ENCODE results near the gene TAF7L.
"Not testable (repeated sequence)": the region's sequence is repeated elsewhere in the genome, so short reads cannot be mapped to it uniquely, and the experiment has no call there.

Gene TAF7L, protein sequence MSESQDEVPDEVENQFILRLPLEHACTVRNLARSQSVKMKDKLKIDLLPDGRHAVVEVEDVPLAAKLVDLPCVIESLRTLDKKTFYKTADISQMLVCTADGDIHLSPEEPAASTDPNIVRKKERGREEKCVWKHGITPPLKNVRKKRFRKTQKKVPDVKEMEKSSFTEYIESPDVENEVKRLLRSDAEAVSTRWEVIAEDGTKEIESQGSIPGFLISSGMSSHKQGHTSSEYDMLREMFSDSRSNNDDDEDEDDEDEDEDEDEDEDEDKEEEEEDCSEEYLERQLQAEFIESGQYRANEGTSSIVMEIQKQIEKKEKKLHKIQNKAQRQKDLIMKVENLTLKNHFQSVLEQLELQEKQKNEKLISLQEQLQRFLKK

DNA sequence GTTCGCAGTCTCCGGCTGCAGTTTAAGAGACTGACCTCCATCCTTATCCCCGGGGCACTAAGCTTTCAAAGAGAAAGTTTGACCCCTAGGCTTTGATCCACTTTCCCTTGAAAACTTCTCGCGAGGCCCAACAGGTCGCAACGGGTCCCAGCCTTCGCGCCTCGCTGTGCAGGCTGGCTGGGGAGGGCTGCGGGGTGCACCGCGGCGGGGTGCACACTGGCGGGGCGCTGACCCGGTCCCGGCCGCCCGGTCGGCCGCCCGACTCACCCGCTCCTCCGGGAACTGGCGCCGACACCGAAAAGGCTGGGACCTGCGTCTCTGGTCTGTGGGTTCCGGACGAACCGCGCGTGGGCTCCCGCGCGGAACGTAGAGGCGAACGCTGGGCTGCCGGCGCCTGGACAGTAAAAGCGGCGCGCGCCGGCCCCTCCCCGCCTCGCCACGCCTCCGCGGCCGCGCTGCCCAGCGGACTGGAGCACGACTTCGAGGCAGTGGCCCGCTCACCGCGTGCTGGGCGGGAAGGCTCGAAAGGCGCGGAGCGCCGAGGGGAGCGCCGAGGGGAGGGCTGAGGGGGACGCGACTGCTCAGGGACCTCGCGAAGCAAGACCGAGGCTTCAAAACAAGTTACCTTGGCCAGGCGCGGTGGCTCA lies at the start of gene TAF7L:
Gene TAF7L, minus strand, starts transcription at position 378 of the 647 bp plus-strand sequence. CDS start 3,791 bp downstream, outside the sequence.
- no peak for DNase-seq

- no peak for DNase-seq
These were observed 46.7 kb upstream of the TAF7L start for GRCh38 chrX:101337776-101338271.

- not testable (repeated sequence) for DNase-seq
These were observed 43.2 kb upstream of the TAF7L start for GRCh38 chrX:101334310-101334709.

GRCh38 chrX:101326600-101326999 lies 35.5 kb upstream of the TAF7L start:
- not testable (repeated sequence) for DNase-seq

DNA sequence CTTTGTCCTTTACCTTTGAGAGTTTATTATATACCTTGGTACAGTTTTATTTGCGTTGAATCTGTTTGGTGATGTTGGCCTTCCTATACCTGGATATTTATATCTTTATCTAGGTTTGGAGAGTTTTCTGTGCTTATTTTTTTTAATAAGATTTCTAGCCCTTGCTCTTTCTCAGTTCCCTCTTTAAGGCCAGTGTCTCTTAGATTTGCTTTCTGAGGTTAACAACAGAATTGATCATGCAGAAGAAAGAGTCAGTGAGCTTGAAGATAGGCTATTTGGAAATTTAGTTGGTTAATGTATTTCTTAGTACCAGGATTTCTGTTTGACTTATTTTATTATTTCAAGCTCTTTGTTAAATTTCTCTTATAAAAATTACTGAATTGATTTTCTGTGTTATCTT lies 12.7 kb upstream of the TAF7L start:
- no peak for DNase-seq

GRCh38 chrX:101295603-101296002 lies 4.5 kb upstream of the TAF7L start:
- not testable (repeated sequence) for DNase-seq

- no peak for DNase-seq
These were observed 3.7 kb downstream of the TAF7L start for GRCh38 chrX:101287402-101287801.

DNA sequence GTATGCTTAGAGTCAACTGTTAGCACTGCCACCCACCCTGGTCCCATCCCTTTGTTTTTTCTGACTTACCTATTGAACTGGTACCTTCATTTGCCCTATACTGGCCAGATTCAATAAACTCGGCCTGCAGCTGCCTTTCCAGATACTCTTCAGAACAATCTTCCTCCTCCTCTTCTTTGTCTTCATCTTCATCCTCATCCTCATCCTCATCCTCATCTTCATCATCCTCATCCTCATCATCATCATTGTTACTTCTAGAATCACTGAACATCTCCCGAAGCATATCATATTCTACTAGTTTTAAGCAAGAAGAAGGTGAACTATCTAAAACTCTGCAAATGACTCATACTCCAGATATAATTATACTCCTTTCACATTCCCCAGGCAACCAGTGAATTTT lies 14.9 kb downstream of the TAF7L start:
- no peak for DNase-seq

DNA sequence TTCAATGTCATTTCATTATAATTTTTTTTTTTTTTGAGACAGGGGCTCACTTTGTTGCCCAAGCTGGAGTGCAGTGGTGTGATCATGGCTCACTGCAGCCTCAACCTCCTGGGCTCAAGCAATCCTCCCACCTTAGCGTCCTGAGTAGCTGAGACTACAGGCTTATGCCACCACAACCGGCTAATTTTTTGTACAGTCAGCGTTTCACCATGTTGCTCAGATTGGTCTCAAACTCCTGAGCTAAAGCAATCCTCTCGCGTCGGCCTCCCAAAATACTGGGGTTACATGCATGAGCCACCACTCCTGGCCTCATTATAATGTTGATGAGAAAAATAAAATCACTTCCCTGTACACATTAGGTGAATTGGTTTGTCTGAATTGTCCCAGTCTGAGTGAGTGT lies 16.9 kb downstream of the TAF7L start:
- DNase-seq, result no peak

- no peak for DNase-seq
These were observed 25.2 kb downstream of the TAF7L start for GRCh38 chrX:101265869-101266428.

- DNase-seq, result no peak
These were observed 27.4 kb downstream of the TAF7L start for GRCh38 chrX:101263766-101264165.

DNA sequence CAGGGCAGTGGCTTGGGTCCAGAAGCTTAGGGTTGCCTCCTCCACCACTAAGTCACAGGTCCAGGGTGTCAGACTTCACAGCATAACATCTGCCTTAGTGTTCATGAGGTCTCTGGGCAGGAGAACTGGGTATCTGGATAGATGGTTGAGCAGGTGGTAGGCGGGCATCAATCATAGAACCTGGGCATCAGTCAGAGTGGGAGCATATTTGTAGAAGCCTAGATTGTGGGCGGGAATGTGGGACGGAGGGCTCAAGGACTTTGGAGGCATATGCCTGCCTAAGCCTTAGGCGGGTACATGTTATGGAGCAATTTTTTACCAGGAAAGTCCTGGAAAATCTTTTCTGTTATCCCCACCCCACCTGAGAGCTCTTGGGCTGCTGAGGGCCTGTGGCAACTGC lies 28.5 kb downstream of the TAF7L start:
- no peak for DNase-seq

DNA sequence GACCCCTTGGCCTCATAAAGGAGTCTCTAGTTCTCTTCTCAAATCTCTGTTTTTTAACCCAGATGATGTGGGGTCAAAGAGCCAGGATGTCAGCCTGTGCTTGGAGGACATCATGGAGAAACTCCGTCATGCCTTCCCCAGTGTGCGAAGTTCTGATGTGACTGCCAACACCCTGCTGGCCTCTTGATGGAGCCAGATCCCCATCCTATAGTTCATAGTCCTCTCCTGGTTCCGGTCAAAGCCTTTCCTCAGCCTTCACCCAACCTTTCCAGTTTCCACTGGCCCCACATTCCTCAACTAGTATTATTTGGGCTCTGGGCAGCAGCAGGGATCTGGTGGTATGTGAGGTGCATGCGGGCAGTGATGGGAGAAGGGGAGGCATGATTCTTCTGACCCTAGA lies 30.7 kb downstream of the TAF7L start:
- no peak for DNase-seq

DNA sequence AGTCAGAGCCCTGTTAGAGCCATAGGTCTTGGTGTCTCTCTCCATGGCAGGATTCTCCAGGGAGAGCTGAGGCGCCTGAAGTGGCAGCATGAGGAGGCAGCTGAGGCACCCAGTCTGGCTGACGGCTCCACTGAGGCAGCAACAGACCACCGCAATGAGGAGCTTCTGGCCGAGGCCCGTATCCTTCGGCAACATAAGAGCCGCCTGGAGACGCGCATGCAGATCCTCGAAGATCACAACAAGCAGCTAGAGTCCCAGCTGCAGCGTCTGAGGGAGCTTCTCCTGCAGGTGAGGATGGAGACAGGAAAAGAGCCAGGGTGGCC lies 32.9 kb downstream of the TAF7L start:
- DNase-seq, result no peak

- DNase-seq, result no peak
These were observed 33.5 kb downstream of the TAF7L start for GRCh38 chrX:101257448-101258258.

DNA sequence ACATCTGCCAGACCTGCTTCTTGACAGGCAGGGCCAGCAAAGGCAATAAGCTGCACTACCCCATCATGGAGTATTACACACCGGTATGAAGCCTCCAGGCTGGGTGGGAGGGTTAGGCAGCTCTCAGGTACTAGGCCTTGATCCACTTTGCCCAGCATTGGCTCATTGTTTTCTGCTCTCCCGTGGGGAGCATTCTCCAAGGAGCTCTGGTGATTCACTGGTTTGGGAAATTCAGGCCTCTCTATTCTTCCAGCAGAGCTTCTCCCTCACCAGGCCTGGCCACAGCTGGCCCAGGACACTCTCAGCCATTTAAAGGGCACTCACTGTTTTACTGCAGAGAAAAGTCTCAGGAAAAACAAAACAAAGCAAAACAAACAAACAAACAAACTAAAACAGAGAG lies 38.5 kb downstream of the TAF7L start:
- no peak for DNase-seq

- DNase-seq, result no peak
These were observed 49.6 kb downstream of the TAF7L start for GRCh38 chrX:101241531-101241930.

DNA sequence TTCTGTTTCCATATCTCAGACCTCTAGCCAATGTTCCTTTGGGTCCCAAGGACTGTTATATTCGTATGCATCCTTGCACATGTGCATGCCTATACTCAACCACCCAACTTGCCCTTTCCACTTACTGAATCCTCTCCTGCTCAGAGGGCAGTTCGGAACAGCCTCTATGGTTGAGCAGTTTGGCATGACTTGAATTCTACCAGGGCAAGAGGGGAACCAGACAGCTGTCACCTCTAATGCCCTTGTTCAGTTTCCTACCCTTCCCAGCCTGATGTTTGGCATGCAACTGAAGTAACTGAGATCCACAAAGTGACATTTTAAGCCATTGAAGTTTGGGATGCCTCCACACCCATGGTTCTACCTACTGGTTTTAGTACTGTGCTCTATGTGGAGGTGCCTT lies 54.1 kb downstream of the TAF7L start:
- no peak for DNase-seq

- no peak for DNase-seq
These were observed 58.8 kb downstream of the TAF7L start for GRCh38 chrX:101232316-101232715.

DNA sequence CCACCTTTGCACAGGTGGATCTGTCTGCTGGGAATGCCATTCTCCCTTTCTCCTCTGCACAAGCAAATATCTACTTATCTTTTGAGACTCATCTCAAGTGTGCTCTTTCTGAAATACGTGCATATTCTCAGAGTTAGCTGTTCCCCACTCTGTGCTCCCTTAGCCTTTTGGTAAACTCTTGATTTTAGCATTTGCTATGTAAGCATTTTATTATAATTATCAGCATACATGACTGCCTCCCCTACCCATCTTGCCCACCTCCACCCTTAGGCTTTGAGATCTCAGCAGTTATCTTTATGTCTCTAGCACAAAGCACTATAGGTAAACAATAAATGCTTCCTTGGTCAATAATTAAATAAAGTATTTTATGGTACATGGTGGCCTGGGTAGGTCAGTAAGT lies 60.1 kb downstream of the TAF7L start:
- DNase-seq, result no peak

DNA sequence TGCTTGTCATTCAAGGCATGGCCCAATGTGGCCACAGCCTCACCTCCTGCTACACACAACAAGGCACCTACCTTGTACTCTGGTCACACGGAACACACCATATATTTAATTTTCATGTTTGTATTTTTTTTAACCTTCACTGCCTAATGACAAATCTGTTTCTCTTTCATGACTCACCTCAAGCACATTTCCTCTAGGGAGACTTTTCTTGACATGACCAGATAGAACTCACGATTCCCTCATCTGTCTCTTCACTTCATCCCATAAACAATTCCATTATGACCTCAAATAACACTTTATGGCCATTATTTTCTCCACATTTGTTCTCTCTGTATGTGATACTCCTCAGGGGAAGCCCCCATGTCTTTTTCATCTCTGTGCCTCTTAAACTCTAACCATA lies 60.5 kb downstream of the TAF7L start:
- DNase-seq, result no peak

DNA sequence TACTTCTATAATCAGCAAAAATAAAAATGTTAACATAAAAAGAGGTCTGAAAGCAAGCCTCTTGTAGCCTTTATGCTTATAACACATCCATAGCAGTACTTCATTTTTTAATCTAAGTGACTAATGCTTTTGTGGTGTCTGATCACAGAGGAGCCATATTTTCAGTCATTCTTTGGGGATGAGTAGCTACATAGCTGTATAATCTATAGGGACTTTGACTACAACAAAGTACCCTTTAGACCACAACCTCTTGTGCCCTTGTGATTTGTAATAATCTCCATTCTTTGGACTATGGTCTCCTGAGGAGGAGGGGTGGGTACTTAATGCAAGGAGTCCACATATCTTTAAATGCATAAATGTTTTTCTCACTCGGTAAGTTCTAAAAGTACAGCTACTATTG lies 62.0 kb downstream of the TAF7L start:
- DNase-seq, result no peak

DNA sequence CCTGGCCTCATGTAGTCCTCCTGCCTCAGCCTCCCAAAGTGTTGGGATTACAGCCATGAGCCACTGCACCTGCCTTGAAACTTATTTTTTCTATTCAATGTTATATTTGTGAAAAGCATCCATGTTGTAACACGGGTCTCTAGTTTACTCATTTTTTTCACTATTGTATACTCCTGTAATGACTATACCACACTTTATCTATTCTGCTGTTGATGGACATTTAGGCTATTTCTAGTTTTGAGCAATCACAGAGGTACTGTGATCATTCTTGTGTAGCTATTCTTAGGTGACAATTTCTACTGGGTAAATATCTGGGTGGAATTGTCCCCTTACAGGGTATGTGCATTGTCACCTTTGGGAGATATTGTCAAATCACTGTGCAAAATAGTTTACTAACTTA lies 67.9 kb downstream of the TAF7L start:
- no peak for DNase-seq

Measured in cortex of kidney (tissue), 1 donor.